BE2C (cell line): ENCODE data around the gene ISOC2.
A peak's percentile ranks its signal among the peaks of the same experiment; 100 is the strongest.

ENCODE experiments used
- DNase-seq: peaks from one replicate; pipeline ENCODE4 v3.0.0-alpha.2; 2020
- H3K27me3 ChIP-seq: fragments of 250-450 bp; sonication (Bioruptor Pico); 2 replicates; pipeline ENCODE4 v1.5.1; 2020; ENCODE audit warnings: mild to moderate bottlenecking
- H3K36me3 ChIP-seq: fragments of 250-450 bp; sonication (Bioruptor Pico); 2 replicates; pipeline ENCODE4 v1.5.1; 2020; ENCODE audit warnings: mild to moderate bottlenecking
- H3K4me1 ChIP-seq: fragments of 250-450 bp; sonication (Bioruptor Pico); 2 replicates; pipeline ENCODE4 v1.5.1; 2020
- H3K4me3 ChIP-seq: 2 replicates; pipeline ENCODE4 v1.5.1; 2011; ENCODE audit warnings: low read depth, low read length
- H3K9me3 ChIP-seq: fragments of 250-450 bp; sonication (Bioruptor Pico); 2 replicates; pipeline ENCODE4 v1.5.1; 2020
- CTCF ChIP-seq: IDR thresholded peaks from 2 replicates; pipeline ENCODE4 v1.5.1; 2012; ENCODE audit warnings: mild to moderate bottlenecking, low read depth, low read length

Gene ISOC2

GRCh38 chr19:55494172-55494761, 32.8 kb upstream of the ISOC2 start:
- Histone ChIP-seq H3K4me3 (no peak overlapping the region), H3K9me3 (no peaks in the 10 kb centered on the region), H3K36me3 (no peaks in the 10 kb centered on the region), H3K4me1 (no peaks in the 10 kb centered on the region; the same call in 1 of the 2 replicates), H3K27me3 (no peaks in the 10 kb centered on the region)
- peak; percentile 13 for DNase-seq
- no peak for TF ChIP-seq CTCF

GRCh38 chr19:55493645-55494171, 32.3 kb upstream of the ISOC2 start:
- no peak for DNase-seq
- no peak overlapping the region for H3K4me3 ChIP-seq
- no peaks in the 10 kb centered on the region for H3K36me3 ChIP-seq
- H3K27me3 ChIP-seq, result no peaks in the 10 kb centered on the region
- TF ChIP-seq CTCF, result no peak
- no peaks in the 10 kb centered on the region for H3K9me3 ChIP-seq
- H3K4me1 ChIP-seq, result peaks cover 2% of the 10 kb centered on the region; the same call in 1 of the 2 replicates

GRCh38 chr19:55493052-55493644, 31.7 kb upstream of the ISOC2 start:
- Histone ChIP-seq H3K4me1 (peaks cover 5% of the 10 kb centered on the region), H3K4me3 (no peak overlapping the region)
- no peak for DNase-seq

GRCh38 chr19:55492362-55492944, 31.0 kb upstream of the ISOC2 start:
- H3K4me1 ChIP-seq, result peaks cover 10% of the 10 kb centered on the region
- DNase-seq, result no peak
- TF ChIP-seq CTCF, result no peak
- H3K27me3 ChIP-seq, result no peaks in the 10 kb centered on the region
- no peaks in the 10 kb centered on the region; the same call in 1 of the 2 replicates for H3K36me3 ChIP-seq
- H3K9me3 ChIP-seq, result no peaks in the 10 kb centered on the region
- no peak overlapping the region for H3K4me3 ChIP-seq

More at GRCh38 chr19:55493052-55493644, 31.7 kb upstream of the ISOC2 start:
- Histone ChIP-seq H3K9me3 (no peaks in the 10 kb centered on the region), H3K36me3 (no peaks in the 10 kb centered on the region), H3K27me3 (no peaks in the 10 kb centered on the region)
- no peak for TF ChIP-seq CTCF

GRCh38 chr19:55491546-55492360, 30.3 kb upstream of the ISOC2 start:
- H3K36me3 ChIP-seq, result no peaks in the 10 kb centered on the region; the same call in 1 of the 2 replicates
- TF ChIP-seq CTCF, result no peak
- H3K9me3 ChIP-seq, result no peaks in the 10 kb centered on the region
- no peaks in the 10 kb centered on the region for H3K27me3 ChIP-seq
- no peak for DNase-seq
- peaks cover 17% of the 10 kb centered on the region for H3K4me1 ChIP-seq
- H3K4me3 ChIP-seq, result no peak overlapping the region
